T-helper 9 cell (primary cell): ENCODE measurements around the gene CLN6.
"Not testable (repeated sequence)": the region's sequence is repeated elsewhere in the genome, so short reads cannot be mapped to it uniquely, and the experiment has no call there.

Experiments used
- DNase-seq: peaks from one replicate; pipeline ENCODE4 v3.0.0-alpha.2; 2020

Gene CLN6

GRCh38 chr15:68186671-68187397 lies 42.7 kb downstream of the CLN6 start:
- DNase-seq, result no peak

GRCh38 chr15:68184616-68185480 lies 44.7 kb downstream of the CLN6 start:
- no peak for DNase-seq

- no peak for DNase-seq
Measured at GRCh38 chr15:68183616-68184315, 45.8 kb downstream of the CLN6 start.

GRCh38 chr15:68177742-68178141 lies 51.8 kb downstream of the CLN6 start:
- no peak for DNase-seq

- DNase-seq, result no peak
Measured at GRCh38 chr15:68176601-68177000, 52.9 kb downstream of the CLN6 start.

GRCh38 chr15:68175526-68175925 lies 54.0 kb downstream of the CLN6 start:
- no peak for DNase-seq

GRCh38 chr15:68173119-68173518 lies 56.4 kb downstream of the CLN6 start:
- DNase-seq, result no peak

- DNase-seq, result not testable (repeated sequence)
Measured at GRCh38 chr15:68172037-68172436, 57.5 kb downstream of the CLN6 start.

GRCh38 chr15:68166847-68167246 lies 62.7 kb downstream of the CLN6 start:
- DNase-seq, result no peak

- no peak for DNase-seq
Measured at GRCh38 chr15:68163191-68163590, 66.3 kb downstream of the CLN6 start.

- DNase-seq, result no peak
Measured at GRCh38 chr15:68158046-68158628, 71.4 kb downstream of the CLN6 start.

GRCh38 chr15:68157074-68157473 lies 72.5 kb downstream of the CLN6 start:
- DNase-seq, result no peak
